Measurements from ENCODE around the gene KRTAP19-4.
"Not testable (repeated sequence)": the region's sequence is repeated elsewhere in the genome, so short reads cannot be mapped to it uniquely, and the experiment has no call there.

Gene KRTAP19-4, protein sequence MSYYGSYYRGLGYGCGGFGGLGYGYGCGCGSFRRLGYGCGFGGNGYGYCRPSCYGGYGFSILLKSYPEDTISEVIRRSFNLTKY

DNA sequence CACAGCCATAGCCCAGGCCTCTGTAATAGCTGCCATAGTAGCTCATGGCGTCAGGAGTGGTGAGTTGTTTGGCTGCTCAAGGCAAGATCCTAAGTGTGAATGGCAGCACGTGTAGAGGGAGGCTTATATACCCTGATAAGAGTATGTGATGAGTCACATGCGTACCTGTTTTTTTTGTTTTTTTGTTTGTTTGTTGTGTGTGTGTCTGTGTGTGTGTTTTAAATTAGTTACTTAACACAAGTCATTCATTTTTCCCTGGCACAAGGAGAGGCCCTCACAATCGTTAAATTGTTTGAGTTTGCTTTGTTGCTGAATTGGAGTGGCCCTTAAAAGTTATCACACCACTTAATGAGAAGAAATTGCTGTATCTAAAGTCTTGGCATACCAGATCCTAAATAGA, at the start of gene KRTAP19-4:
TSS of gene KRTAP19-4 (minus strand) at position 101 of the 400 bp plus-strand sequence. CDS start at position 46, 55 bp downstream.
- DNase-seq (ENCODE audit: low read depth) = no peak

DNA sequence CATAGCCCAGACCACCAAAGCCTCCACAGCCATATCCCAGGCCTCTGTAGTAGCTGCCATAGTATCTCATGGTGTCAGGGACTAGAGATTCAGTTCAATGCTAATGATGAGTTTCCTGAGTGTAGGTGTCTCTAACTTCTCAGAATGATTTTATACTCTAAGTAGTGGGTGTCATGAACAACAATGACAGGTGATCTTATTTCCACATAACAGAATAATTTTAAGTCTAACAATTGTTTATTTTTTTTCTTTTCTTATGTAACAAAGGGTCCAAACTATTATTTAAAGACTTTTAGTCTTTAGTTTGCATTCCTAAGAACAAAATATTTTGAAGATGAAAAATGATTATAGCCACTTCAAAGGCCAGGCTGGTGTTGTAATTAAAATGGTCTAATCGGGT, 44.8 kb upstream of the KRTAP19-4 start, which contains the start of gene KRTAP19-6:
TSS of gene KRTAP19-6 (minus strand) at position 101 of the 400 bp plus-strand sequence. CDS start at position 70, 31 bp downstream.
- DNase-seq (ENCODE audit: low read depth) = no peak

DNA sequence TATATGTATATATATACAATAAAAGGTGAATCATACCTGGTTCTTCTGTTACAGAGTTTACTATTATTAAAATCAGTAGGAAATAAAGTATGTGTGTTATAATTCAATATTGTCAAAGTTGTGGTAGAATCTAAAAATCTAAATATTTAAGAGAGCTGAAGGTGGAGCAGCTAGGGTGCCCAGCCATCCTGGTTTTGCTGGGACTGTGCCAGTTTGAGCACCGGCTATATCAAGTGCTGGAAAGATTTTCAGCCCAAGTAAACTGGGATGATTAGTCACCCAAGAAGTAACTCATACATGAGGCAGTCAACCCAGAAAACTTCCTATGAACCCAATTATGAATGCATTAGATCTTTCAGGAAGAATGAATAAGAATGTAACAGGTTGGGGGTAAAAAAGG, 21.9 kb upstream of the KRTAP19-4 start:
- DNase-seq (ENCODE audit: low read depth) = no peak

DNA sequence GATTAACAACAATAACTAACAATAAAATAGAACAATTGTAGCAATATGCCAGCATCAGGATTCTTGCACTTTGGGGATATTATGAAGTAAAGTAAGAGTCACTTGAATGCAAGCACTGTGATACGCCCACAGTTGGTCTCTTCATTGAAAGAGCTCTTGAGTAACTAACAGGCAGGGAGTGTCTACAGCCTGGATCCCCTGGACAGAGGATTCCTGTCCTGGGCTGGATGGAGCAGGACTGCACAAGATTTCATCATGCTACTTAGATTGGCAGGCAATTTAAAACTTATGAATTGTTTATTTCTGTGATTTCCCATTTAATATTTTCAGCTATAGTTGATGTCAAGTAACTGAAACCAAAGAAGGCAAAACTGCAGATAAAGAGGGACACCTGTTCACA, 18.7 kb upstream of the KRTAP19-4 start:
- DNase-seq (ENCODE audit: low read depth) = no peak

DNA sequence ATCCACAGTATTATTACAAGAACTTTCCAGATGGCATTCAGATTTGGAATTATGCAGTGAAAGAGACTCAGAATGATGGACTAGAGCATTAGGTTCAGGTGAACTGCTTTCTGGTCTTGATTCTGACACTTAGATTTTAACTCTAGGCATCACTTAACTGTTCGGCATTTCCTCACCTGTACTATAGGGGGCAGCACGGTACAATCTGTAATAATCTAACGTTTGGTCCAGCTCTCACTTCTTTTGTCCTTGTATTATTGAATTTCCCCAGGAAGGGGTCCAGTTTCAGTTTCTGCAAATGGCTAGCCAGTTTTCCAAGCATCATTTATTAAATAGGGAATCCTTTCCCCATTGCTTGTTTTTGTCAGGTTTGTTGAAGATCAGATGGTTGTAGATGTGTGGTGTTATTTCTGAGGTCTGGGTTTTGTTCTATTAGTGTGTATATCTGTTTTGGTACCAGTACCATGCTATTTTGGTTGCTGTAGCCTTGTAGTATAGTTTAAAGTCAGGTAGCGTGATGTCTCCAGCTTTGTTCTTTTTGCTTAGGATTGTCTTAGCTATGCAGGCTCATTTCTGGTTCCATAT, 8.7 kb upstream of the KRTAP19-4 start:
- DNase-seq (ENCODE audit: low read depth) = not testable (repeated sequence)

DNA sequence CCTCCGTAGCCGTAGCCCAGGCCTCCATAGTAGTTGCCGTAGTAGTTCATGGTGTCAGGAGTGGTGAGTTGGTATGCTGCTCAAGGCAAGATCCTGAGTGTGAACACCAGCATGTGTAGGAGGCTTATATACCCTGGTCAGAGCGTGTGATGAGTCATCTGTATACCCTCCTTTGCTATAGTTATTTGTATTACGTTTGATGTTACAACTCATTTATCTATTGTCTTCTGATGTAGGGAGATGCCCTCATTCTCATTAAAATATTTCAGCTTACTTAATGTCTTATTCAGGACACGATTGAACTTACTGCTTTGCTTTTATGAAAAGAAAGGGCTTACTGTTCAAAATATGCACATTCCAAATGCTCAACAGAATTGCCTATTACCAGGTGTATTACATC, 5.1 kb upstream of the KRTAP19-4 start, which contains the start of gene KRTAP19-5:
TSS of gene KRTAP19-5 (minus strand) at position 101 of the 400 bp plus-strand sequence. CDS start at position 50, 51 bp downstream.
- no peak for DNase-seq (ENCODE audit: low read depth)

DNA sequence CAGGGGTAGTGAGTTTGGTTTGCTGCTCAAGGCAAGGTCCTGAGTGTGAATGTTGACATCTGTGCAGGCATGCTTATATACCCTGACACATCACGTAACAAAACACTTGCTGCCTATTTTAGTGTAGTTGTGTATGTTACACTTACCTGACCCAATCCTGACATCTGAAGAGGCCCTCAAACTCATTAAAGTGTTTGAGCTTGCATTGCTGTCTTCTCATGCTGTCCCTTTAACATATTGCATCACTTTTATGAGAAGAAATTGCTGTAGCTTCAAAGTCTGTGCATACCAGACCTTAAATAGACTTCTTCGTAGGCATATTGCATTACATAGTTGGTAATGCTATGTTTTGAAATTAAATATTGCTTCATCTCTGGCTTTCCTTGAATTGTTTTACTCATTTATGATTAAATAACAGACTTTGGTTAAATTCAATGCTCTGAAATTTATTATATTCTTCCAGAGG, 5.0 kb downstream of the KRTAP19-4 start, which contains the start of gene KRTAP19-3:
TSS of gene KRTAP19-3 (minus strand) at position 51 of the 466 bp plus-strand sequence. CDS start 56 bp downstream, outside the sequence.
- no peak for DNase-seq (ENCODE audit: low read depth)

DNA sequence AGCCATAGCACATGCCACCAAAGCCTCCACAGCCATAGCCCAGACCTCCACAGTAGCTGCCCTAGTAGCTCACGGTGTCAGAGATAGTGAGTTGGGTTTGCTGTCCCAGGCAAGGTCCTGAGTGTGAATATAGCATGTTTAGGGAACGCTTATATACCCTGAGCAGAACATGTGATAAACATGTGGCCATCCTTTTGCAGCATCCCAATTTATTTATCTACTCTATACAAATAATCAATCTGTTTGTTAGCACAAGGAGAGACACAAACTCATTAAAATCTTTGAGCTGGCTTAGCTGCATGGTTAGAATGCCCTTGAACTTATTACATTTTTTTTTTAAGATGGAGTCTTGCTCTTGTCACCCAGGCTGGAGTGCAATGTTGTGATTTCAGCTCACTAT, 9.6 kb downstream of the KRTAP19-4 start, which contains the start of gene KRTAP19-2:
TSS of gene KRTAP19-2 (minus strand) at position 101 of the 400 bp plus-strand sequence. CDS start at position 13, 88 bp downstream.
- DNase-seq (ENCODE audit: low read depth) = no peak

DNA sequence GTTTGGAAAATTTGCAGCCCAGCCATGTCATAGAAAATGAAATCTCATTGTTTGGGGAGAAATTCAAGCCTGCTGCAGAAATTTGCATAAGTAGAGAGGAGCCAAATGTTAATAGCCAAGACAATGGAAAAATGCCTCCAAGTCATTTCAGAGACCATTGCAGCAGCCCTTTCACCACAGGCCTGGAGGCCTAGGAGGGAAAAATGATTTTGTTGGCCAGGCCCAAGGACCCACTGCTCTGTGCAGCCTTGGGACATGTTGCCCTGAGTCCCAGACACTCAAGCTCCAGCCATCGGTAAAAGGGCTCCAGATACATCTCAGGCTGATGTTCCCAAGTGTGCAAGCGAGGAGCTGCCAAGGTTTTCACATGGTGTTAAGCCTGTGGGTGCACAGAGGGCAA, 10.8 kb downstream of the KRTAP19-4 start:
- DNase-seq (ENCODE audit: low read depth) = no peak

DNA sequence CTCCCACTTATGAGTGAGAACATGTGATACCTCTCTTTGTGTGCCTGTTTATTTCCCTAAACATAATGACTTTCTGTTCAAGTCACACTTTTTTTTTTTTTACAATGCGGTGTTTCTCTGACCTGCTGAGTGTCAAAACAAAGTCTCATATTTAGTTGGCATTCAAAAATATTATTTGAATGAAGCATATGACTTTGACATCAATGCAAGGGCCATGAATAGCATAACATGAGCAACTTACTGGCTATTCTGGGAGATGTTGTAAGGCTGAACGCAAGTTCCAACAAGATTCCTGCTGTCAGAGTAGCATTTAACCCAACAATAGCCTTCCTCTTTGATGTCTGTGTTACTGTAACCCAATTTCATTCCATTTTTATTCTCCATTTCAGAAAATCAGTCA, 14.8 kb downstream of the KRTAP19-4 start:
- DNase-seq (ENCODE audit: low read depth) = no peak

DNA sequence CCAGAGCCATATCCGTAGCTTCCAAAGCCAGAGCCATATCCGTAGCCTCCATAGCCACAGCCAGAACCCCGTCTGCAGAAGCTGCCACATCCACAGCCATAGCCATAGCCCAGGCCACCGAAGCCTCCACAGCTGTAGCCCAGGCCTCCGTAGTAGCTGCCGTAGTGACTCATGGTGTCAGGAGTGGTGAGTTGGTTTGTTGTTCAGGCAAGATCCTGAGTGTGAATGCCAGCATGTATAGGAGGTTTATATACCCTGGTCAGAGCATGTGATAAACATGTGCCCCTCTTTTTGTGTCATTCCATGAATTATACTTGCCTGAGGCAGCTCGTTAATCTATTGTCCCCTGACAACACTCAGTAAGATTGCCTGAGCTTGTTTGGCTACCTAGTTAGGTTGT, 16.8 kb downstream of the KRTAP19-4 start, which contains the start of gene KRTAP19-1:
TSS of gene KRTAP19-1 (minus strand) at position 223 of the 400 bp plus-strand sequence. CDS start at position 173, 50 bp downstream.
- DNase-seq (ENCODE audit: low read depth) = no peak

DNA sequence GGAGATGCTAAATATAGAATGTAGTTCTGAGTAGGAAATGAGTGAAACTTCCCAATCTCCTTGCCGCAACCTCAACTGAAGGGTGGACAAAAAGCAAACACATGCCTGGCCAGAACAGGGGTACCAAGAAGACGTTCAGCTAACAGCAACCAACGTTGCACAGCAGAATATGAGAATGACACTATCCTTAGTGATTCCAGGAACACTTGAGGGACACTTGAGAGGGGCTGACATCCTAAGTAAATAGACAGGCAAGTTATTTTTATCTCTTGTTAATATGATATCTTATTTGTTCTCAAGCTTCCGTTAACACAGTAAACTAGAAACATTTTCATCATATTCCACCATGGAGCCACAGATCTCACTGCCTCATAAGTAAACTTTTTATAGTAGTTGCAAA, 17.7 kb downstream of the KRTAP19-4 start:
- no peak for DNase-seq (ENCODE audit: low read depth)

DNA sequence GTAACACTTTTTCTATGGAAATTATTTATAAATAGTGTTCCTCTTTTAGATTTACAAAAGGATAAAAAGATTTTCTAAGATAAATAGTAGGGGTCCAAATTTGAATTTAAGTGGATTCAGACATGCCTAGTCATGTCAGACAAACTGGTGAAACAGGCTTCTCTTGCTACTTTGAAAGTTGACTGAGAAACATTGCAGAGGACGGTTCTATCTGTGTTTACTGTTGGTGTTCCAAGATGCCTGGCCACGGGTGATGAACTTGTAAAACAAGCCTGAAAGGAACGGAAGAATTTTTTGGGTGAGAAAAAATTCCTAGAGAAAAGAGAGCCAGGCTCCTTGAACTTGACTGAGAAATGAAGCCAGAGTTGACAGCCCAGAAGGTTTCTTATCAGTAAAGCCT, 19.0 kb downstream of the KRTAP19-4 start:
- no peak for DNase-seq (ENCODE audit: low read depth)

DNA sequence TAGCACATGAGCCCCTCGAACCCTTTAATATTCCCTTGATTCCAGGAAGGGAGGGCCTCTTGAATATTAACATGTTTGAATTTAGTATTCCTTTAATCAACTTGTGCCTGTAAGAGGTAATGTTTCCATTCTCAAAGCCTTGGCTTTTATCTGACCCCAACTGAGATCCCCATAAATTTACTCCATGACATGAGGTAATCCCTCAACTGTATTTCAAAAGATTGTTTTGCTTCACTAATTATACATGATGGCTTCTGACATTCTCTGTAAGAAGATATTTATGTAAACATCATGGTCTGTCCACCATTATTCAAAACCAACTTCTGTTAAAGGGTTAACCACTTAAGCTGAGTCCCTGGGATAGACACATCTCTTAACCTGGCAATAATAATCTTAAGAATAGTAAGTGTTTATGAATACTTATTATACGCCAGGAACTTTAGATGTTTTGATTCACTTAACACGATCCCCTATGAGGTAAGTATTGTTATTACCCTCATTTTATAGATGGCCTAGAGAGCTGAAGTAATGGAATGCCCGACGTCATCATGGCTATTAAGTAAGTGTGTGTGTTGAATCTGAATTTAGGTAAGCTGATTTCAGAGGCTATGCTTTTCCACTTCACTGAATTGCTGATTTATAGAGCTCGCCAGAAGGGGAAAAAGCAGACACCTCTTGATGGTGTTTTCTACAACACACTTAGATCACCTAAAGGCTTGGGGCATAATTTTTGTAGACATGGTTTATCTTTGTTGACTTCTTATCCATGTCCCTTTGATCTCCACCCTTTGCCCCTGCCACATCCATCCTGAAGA, 27.9 kb downstream of the KRTAP19-4 start:
- DNase-seq (ENCODE audit: low read depth) = no peak

DNA sequence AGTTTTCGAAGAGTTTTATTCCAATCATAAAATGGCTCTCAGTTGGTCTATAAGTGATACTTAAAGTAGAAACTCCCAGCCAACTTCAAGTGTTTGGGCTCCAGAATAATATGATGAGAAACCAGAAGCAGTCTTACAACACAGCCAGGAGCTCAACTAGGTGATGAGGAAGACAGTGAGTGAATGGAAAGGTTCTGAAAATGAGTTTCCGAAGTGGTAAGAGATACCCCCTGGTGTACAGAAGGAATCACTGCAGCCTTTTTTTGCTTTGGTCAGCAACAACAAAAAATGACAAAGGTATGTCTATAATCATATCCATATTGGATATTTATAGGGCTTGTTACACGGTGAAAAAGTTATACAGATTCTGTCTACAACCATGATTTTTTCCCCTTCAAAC, 33.3 kb downstream of the KRTAP19-4 start:
- no peak for DNase-seq (ENCODE audit: low read depth)

DNA sequence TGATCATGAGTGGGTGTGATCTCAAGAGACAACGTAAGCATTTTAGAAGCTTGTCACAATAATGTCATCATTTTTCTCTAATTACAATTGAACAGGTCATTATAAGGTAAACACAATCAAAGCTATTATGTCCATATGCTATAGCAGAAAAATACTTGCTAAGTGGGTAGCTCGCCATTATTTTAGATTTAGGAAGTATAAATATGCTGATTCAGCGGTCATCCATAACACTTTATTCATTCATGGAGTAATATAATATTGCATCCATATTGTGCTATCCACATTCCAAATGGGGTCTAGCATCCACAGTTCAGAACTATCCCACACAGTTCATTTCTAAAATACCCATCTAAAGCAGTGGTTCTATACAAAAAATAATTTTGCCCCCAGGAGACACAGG, 48.5 kb downstream of the KRTAP19-4 start:
- no peak for DNase-seq (ENCODE audit: low read depth)

DNA sequence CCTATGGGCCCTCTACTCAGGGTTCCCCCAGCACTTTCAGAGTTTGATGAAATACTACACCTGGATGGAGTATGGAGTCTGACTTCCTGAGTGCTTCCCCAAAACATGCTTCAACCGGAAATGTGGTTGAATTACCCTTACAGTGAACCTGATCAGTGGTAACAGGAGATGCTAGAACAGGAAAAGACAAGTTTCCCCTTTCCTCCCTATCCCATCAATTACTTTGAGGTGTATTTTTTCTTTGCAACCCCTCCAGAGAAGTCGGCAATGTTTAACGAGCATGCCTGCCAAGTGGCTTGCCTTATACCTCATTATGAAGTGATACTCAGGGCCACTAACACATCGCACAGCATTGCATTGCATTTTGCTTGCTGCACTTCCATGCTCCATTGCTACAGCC, 49.9 kb downstream of the KRTAP19-4 start:
- DNase-seq (ENCODE audit: low read depth) = no peak

Measured in stimulated activated CD4-positive, alpha-beta T cell treated with anti-CD3 and anti-CD28 coated beads, Interleukin-2, amount 100 ng/mL, for 4 hours (primary cell).